ENCODE results near the gene POU6F2. TPM values are rescaled to one million over a fixed set of nuclear protein-coding genes. Genes with fewer than 3 reads are reported as not detected.
"Not testable (repeated sequence)": the region's sequence is repeated elsewhere in the genome, so short reads cannot be mapped to it uniquely, and the experiment has no call there.

Gene POU6F2
- total and polyA plus RNA-seq, 7 donors = 0.01 TPM; not detected in 6

- intact Hi-C loops (cut with DNase I) = no loop called here
- no peak overlapping the region for H3K4me3 ChIP-seq
- no peaks in the 10 kb centered on the region for H3K36me3 ChIP-seq (ENCODE audit: insufficient read depth in 1 of 2, low read depth in 1 of 2)
- no peaks in the 10 kb centered on the region for H3K27me3 ChIP-seq (ENCODE audit: insufficient read depth in 3 of 3, low read length in 2 of 3)
- no peak for TF ChIP-seq CTCF (IDR thresholded peaks at IDR 0.05)
- DNase-seq (no peak), ATAC-seq (no peak)
- H3K27ac ChIP-seq = no peak overlapping the region
- WGBS, 3 donors = 92 to 95% (median 95%) methylated on average over 1 of the region's 1 CpG
- H3K4me1 ChIP-seq = no peaks in the 10 kb centered on the region
- no peaks in the 10 kb centered on the region for H3K9me3 ChIP-seq
These were observed 394.7 kb downstream of the POU6F2 start for GRCh38 chr7:39372383-39372782.

GRCh38 chr7:39374436-39375040, 396.8 kb downstream of the POU6F2 start:
- no peak for TF ChIP-seq CTCF (IDR thresholded peaks at IDR 0.05)
- Histone ChIP-seq H3K27ac (no peak overlapping the region), H3K4me1 (no peaks in the 10 kb centered on the region), H3K36me3 (ENCODE audit: insufficient read depth in 1 of 2, low read depth in 1 of 2) (no peaks in the 10 kb centered on the region), H3K4me3 (no peak overlapping the region), H3K9me3 (no peaks in the 10 kb centered on the region), H3K27me3 (ENCODE audit: insufficient read depth in 3 of 3, low read length in 2 of 3) (no peaks in the 10 kb centered on the region)
- 59 to 65% (median 61%) methylated on average over 5 of the region's 5 CpGs for WGBS, 3 donors
- ATAC-seq = no peak
- intact Hi-C loops (cut with DNase I) = no loop called here
- DNase-seq = no peak

GRCh38 chr7:39375047-39375873, 397.6 kb downstream of the POU6F2 start:
- ATAC-seq (no peak), DNase-seq (no peak)
- Histone ChIP-seq H3K27ac (no peak overlapping the region), H3K4me3 (no peak overlapping the region), H3K36me3 (ENCODE audit: insufficient read depth in 1 of 2, low read depth in 1 of 2) (no peaks in the 10 kb centered on the region), H3K27me3 (ENCODE audit: insufficient read depth in 3 of 3, low read length in 2 of 3) (no peaks in the 10 kb centered on the region), H3K4me1 (no peaks in the 10 kb centered on the region), H3K9me3 (no peaks in the 10 kb centered on the region)
- intact Hi-C loops (cut with DNase I) = no loop called here
- WGBS, 3 donors = 59 to 63% (median 62%) methylated on average over 9 of the region's 9 CpGs
- no peak for TF ChIP-seq CTCF (IDR thresholded peaks at IDR 0.05)

GRCh38 chr7:39375874-39376190, 398.1 kb downstream of the POU6F2 start:
- DNase-seq (no peak), ATAC-seq (no peak)
- Histone ChIP-seq H3K27ac (no peak overlapping the region), H3K4me3 (no peak overlapping the region), H3K36me3 (ENCODE audit: insufficient read depth in 1 of 2, low read depth in 1 of 2) (no peaks in the 10 kb centered on the region), H3K27me3 (ENCODE audit: insufficient read depth in 3 of 3, low read length in 2 of 3) (no peaks in the 10 kb centered on the region), H3K4me1 (no peaks in the 10 kb centered on the region), H3K9me3 (no peaks in the 10 kb centered on the region)
- no peak for TF ChIP-seq CTCF (IDR thresholded peaks at IDR 0.05)
- intact Hi-C loops (cut with DNase I) = no loop called here

GRCh38 chr7:39376881-39377280, 399.2 kb downstream of the POU6F2 start:
- intact Hi-C loops (cut with DNase I); H3K36me3 ChIP-seq (ENCODE audit: insufficient read depth in 1 of 2, low read depth in 1 of 2); H3K4me3 ChIP-seq; H3K27ac ChIP-seq; H3K27me3 ChIP-seq (ENCODE audit: insufficient read depth in 3 of 3, low read length in 2 of 3); ATAC-seq; H3K9me3 ChIP-seq; DNase-seq; H3K4me1 ChIP-seq: not testable (repeated sequence)
- WGBS, 3 donors = 96 to 98% (median 96%) methylated on average over 5 of the region's 5 CpGs

Data from psoas muscle (tissue), 8 donors.